Neural cell (in vitro differentiated cells): Measurements from ENCODE around the gene HDAC1. TPM values are rescaled to one million over a fixed set of nuclear protein-coding genes. Genes with fewer than 3 reads are reported as not detected.
"Not testable (repeated sequence)": the region's sequence is repeated elsewhere in the genome, so short reads cannot be mapped to it uniquely, and the experiment has no call there.

Experiments
- H2AFZ ChIP-seq: fragments of 200-600, 300-800 bp; sonication (generic), shearing (Covaris generic); 2 replicates; pipeline ENCODE4 v1.6.0; 2014; ENCODE audit warnings: low read depth, mild to moderate bottlenecking, antibody characterized with exemption, low read length, moderate library complexity
- H3F3A ChIP-seq: fragments of 200-600 bp; shearing (Covaris generic); 2 replicates; pipeline ENCODE4 v1.6.1; 2016; ENCODE audit warnings: mild to moderate bottlenecking, moderate library complexity, mixed read lengths, antibody characterized with exemption, low read length; ENCODE audit not compliant: insufficient read depth, poor library complexity, severe bottlenecking
- H3K27ac ChIP-seq: fragments of 200-600, 300-800 bp; sonication (generic), shearing (Covaris generic); 2 replicates; pipeline ENCODE4 v1.5.1; 2014; ENCODE audit warnings: mild to moderate bottlenecking, low read length, moderate library complexity
- H3K27me3 ChIP-seq: fragments of 300-800, 200-600 bp; sonication (generic), shearing (Covaris generic); 2 replicates; pipeline ENCODE4 v1.6.0; 2014; ENCODE audit warnings: mild to moderate bottlenecking, low read depth, low read length, moderate library complexity; ENCODE audit not compliant: insufficient read depth
- H3K36me3 ChIP-seq: fragments of 300-800, 200-600 bp; sonication (generic), shearing (Covaris generic); 2 replicates; pipeline ENCODE4 v1.5.1; 2014; ENCODE audit warnings: mild to moderate bottlenecking, antibody characterized with exemption, low read length, moderate library complexity; ENCODE audit not compliant: insufficient read depth
- H3K4me2 ChIP-seq: fragments of 300-800, 200-600 bp; sonication (generic), shearing (Covaris generic); 2 replicates; pipeline ENCODE4 v1.6.0; 2014; ENCODE audit warnings: mild to moderate bottlenecking, low read length
- H3K4me3 ChIP-seq: fragments of 300-800, 200-600 bp; sonication (generic), shearing (Covaris generic); 2 replicates; pipeline ENCODE4 v1.5.1; 2014; ENCODE audit warnings: mild to moderate bottlenecking, low read length, moderate library complexity
- H3K79me2 ChIP-seq: fragments of 200-600 bp; shearing (Covaris generic); replicated peaks from 2 replicates; pipeline ENCODE4 v1.6.0; 2014; ENCODE audit warnings: mild to moderate bottlenecking, low read length, moderate library complexity; ENCODE audit not compliant: insufficient read depth
- H3K9ac ChIP-seq: fragments of 300-800, 200-600 bp; sonication (generic), shearing (Covaris generic); 2 replicates; pipeline ENCODE4 v1.6.1; 2016; ENCODE audit warnings: mild to moderate bottlenecking, low read length, mixed read lengths
- H3K9me2 ChIP-seq: fragments of 200-600 bp; shearing (Covaris generic); 2 replicates; pipeline ENCODE4 v1.6.1; 2016; ENCODE audit warnings: mild to moderate bottlenecking, low read length, mixed read lengths; ENCODE audit not compliant: insufficient read depth
- H3K9me3 ChIP-seq: fragments of 200-600, 300-800 bp; sonication (generic), shearing (Covaris generic); 2 replicates; pipeline ENCODE4 v1.6.1; 2016; ENCODE audit warnings: mild to moderate bottlenecking, mixed run types, low read length, moderate library complexity, mixed read lengths
- H4K20me1 ChIP-seq: fragments of 200-600 bp; shearing (Covaris generic); 2 replicates; pipeline ENCODE4 v1.6.1; 2016; ENCODE audit warnings: mild to moderate bottlenecking, mixed run types; ENCODE audit not compliant: insufficient read depth
- EP300 ChIP-seq: fragments of 450-650 bp; conservative IDR thresholded peaks from 2 replicates; pipeline ENCODE4 v1.6.1; 2014; ENCODE audit warnings: antibody characterized with exemption, mild to moderate bottlenecking, moderate library complexity; ENCODE audit not compliant: poor library complexity, severe bottlenecking
- EZH2 ChIP-seq: fragments of 200-600, 300-800 bp; shearing (Covaris generic), sonication (generic); IDR thresholded peaks from 2 replicates; pipeline ENCODE4 v1.6.1; 2014; ENCODE audit warnings: antibody characterized with exemption, low read length, borderline replicate concordance, mild to moderate bottlenecking; ENCODE audit not compliant: insufficient read depth, poor library complexity, severe bottlenecking
- MXI1 ChIP-seq: fragments of 450-650 bp; conservative IDR thresholded peaks from 2 replicates; pipeline ENCODE4 v1.6.1; 2014; ENCODE audit warnings: antibody characterized with exemption, mild to moderate bottlenecking; ENCODE audit not compliant: poor library complexity, severe bottlenecking
- RAD21 ChIP-seq: fragments of 450-650 bp; conservative IDR thresholded peaks from 2 replicates; pipeline ENCODE4 v1.6.1; 2014; ENCODE audit warnings: antibody characterized with exemption, mild to moderate bottlenecking, moderate library complexity
- SMC3 ChIP-seq: fragments of 450-650 bp; conservative IDR thresholded peaks from 2 replicates; pipeline ENCODE4 v1.6.1; 2014; ENCODE audit warnings: antibody characterized with exemption, mild to moderate bottlenecking, moderate library complexity; ENCODE audit not compliant: poor library complexity
- TAF1 ChIP-seq: IDR thresholded peaks from 2 replicates; pipeline ENCODE4 v1.6.1; 2012; ENCODE audit warnings: low read depth
- polyA plus RNA-seq: library from polyadenylated mRNA; depleted of rRNA; stranded (reverse); fragments of >200 nt; gene quantifications from 2 replicates; pipeline ENCODE4 v1.2.3, GENCODE V29; 2014
- TF ChIP-seq, protein P1 (sequence below): fragments of 450-650 bp; IDR thresholded peaks from 2 replicates; pipeline ENCODE4 v1.5.1; 2014; ENCODE audit warnings: antibody characterized with exemption, mild to moderate bottlenecking, moderate library complexity; ENCODE audit not compliant: poor library complexity, severe bottlenecking
- TF ChIP-seq, protein P2 (sequence below): IDR thresholded peaks from 2 replicates; pipeline ENCODE4 v1.6.1; 2012; ENCODE audit warnings: borderline replicate concordance

Gene HDAC1
- polyA plus RNA-seq, 1 donor from 2014 or later, result 60.8 TPM

DNA sequence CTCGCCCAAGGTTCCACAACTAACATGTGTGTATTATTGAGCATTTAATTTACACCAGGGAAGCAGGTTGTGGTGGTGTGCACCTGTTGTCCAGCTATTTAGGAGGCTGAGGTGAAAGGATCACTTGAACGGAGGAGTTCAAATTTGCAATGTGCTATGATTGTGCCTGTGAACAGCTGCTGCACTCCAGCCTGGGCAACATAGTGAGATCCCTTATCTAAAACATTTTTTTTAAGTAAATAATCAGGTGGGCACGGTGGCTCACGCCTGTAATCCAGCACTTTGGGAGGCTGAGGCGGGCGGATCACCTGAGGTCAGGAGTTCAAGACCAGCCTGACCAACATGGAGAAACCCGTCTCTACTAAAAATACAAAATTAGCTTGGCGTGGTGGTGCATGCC is 7.1 kb upstream of the HDAC1 start:
- H3K36me3 ChIP-seq, H3K4me3 ChIP-seq: not testable (repeated sequence)

DNA sequence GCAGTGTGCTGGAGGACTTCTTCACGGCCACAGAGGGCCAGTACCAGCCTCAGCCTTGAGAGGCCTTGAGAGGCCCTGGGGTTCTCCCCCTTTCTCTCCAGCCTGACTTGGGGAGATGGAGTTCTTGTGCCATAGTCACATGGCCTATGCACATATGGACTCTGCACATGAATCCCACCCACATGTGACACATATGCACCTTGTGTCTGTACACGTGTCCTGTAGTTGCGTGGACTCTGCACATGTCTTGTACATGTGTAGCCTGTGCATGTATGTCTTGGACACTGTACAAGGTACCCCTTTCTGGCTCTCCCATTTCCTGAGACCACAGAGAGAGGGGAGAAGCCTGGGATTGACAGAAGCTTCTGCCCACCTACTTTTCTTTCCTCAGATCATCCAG is 6.2 kb upstream of the HDAC1 start:
- H3K4me3 ChIP-seq, result no peak overlapping the region
- TF ChIP-seq, protein P1, sequence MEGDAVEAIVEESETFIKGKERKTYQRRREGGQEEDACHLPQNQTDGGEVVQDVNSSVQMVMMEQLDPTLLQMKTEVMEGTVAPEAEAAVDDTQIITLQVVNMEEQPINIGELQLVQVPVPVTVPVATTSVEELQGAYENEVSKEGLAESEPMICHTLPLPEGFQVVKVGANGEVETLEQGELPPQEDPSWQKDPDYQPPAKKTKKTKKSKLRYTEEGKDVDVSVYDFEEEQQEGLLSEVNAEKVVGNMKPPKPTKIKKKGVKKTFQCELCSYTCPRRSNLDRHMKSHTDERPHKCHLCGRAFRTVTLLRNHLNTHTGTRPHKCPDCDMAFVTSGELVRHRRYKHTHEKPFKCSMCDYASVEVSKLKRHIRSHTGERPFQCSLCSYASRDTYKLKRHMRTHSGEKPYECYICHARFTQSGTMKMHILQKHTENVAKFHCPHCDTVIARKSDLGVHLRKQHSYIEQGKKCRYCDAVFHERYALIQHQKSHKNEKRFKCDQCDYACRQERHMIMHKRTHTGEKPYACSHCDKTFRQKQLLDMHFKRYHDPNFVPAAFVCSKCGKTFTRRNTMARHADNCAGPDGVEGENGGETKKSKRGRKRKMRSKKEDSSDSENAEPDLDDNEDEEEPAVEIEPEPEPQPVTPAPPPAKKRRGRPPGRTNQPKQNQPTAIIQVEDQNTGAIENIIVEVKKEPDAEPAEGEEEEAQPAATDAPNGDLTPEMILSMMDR, result no peak
- TF ChIP-seq EZH2 (no peak), RAD21 (no peak), EP300 (no peak), TAF1 (no peak), MXI1 (no peak), SMC3 (no peak)
- TF ChIP-seq, protein P2, sequence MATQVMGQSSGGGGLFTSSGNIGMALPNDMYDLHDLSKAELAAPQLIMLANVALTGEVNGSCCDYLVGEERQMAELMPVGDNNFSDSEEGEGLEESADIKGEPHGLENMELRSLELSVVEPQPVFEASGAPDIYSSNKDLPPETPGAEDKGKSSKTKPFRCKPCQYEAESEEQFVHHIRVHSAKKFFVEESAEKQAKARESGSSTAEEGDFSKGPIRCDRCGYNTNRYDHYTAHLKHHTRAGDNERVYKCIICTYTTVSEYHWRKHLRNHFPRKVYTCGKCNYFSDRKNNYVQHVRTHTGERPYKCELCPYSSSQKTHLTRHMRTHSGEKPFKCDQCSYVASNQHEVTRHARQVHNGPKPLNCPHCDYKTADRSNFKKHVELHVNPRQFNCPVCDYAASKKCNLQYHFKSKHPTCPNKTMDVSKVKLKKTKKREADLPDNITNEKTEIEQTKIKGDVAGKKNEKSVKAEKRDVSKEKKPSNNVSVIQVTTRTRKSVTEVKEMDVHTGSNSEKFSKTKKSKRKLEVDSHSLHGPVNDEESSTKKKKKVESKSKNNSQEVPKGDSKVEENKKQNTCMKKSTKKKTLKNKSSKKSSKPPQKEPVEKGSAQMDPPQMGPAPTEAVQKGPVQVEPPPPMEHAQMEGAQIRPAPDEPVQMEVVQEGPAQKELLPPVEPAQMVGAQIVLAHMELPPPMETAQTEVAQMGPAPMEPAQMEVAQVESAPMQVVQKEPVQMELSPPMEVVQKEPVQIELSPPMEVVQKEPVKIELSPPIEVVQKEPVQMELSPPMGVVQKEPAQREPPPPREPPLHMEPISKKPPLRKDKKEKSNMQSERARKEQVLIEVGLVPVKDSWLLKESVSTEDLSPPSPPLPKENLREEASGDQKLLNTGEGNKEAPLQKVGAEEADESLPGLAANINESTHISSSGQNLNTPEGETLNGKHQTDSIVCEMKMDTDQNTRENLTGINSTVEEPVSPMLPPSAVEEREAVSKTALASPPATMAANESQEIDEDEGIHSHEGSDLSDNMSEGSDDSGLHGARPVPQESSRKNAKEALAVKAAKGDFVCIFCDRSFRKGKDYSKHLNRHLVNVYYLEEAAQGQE, result no peak
- no peak overlapping the region for H3K4me2 ChIP-seq
- no peak overlapping the region for H2AFZ ChIP-seq
- no peaks in the 10 kb centered on the region for H3K36me3 ChIP-seq
- H3K9ac ChIP-seq, result no peak overlapping the region
- H3K27me3 ChIP-seq, result no peaks in the 10 kb centered on the region
- no peak overlapping the region for H3K27ac ChIP-seq
- no peaks in the 10 kb centered on the region for H3K79me2 ChIP-seq
- H3F3A ChIP-seq, result no peaks in the 10 kb centered on the region
- no peaks in the 10 kb centered on the region for H4K20me1 ChIP-seq
- no peaks in the 10 kb centered on the region for H3K9me2 ChIP-seq
- H3K9me3 ChIP-seq, result no peaks in the 10 kb centered on the region

More for the DNA sequence above, 7.1 kb upstream of the HDAC1 start:
- not testable (repeated sequence) for H3K27me3 ChIP-seq, H3K4me2 ChIP-seq, H3K79me2 ChIP-seq, H2AFZ ChIP-seq, H3F3A ChIP-seq, H3K9ac ChIP-seq, H3K9me3 ChIP-seq, H3K27ac ChIP-seq, H4K20me1 ChIP-seq, H3K9me2 ChIP-seq

DNA sequence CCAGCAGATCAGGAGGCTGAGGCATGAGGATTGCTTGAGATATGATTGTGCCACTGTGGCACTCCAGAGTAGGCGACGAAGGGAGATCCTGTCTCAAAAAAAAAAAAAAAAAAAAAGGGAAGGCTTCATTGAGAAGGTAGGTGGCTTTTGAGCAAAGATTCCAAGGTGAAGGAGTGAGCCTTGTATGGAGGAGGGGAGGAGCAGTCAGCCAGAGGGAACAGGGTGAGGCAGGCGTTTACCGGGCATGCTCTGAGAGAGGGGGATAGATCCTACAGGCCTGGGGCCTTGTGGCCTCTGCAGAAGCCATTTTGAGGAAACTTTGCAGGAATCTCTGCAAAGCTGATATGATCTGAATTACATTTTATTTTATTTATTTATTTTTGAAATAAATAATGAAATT is 5.1 kb upstream of the HDAC1 start:
- TF ChIP-seq RAD21, result no peak
- TF ChIP-seq, protein P2, result no peak
- no peak for TF ChIP-seq EP300
- no peak for TF ChIP-seq SMC3
- H3K4me3 ChIP-seq, result no peak overlapping the region
- H4K20me1 ChIP-seq, result no peaks in the 10 kb centered on the region
- no peaks in the 10 kb centered on the region for H3K27me3 ChIP-seq
- no peaks in the 10 kb centered on the region for H3K36me3 ChIP-seq
- H3K4me2 ChIP-seq, result no peak overlapping the region
- H3K27ac ChIP-seq, result no peak overlapping the region
- no peaks in the 10 kb centered on the region for H3K9me2 ChIP-seq
- H3K79me2 ChIP-seq, result no peaks in the 10 kb centered on the region
- H3K9ac ChIP-seq, result no peak overlapping the region
- no peak overlapping the region for H2AFZ ChIP-seq
- H3F3A ChIP-seq, result no peaks in the 10 kb centered on the region
- no peaks in the 10 kb centered on the region for H3K9me3 ChIP-seq
